GM12892 (cell line): Measurements from ENCODE around the gene MTX3.

Experiments
- POLR2A ChIP-seq: IDR thresholded peaks from 2 replicates; pipeline ENCODE4 v1.6.1; 2011; ENCODE audit warnings: low read depth, low read length, control low read depth
- TAF1 ChIP-seq: IDR thresholded peaks from 2 replicates; pipeline ENCODE4 v1.6.1; 2011; ENCODE audit warnings: low read depth, mild to moderate bottlenecking, control low read depth, low read length, borderline replicate concordance

GRCh38 chr5:79959407-79959806 lies 31.7 kb downstream of the MTX3 start:
- TF ChIP-seq TAF1 (no peak), POLR2A (no peak)
